HFF-Myc (cell line): Measurements from ENCODE around the gene ZNF670.

ENCODE experiments used
- DNase-seq: peaks from one replicate; pipeline ENCODE4 v3.0.0-alpha.2; 2011; ENCODE audit warnings: low read depth; ENCODE audit errors: extremely low read depth
- H3K4me3 ChIP-seq: replicated peaks from 2 replicates; pipeline ENCODE4 v1.5.1; 2011; ENCODE audit warnings: low read depth, mild to moderate bottlenecking, control low read depth, low read length
- CTCF ChIP-seq: IDR thresholded peaks from 2 replicates; pipeline ENCODE4 v1.5.1; 2012; ENCODE audit warnings: mild to moderate bottlenecking, low read depth, low read length, control low read depth; ENCODE audit errors: missing control alignments

Gene ZNF670

DNA sequence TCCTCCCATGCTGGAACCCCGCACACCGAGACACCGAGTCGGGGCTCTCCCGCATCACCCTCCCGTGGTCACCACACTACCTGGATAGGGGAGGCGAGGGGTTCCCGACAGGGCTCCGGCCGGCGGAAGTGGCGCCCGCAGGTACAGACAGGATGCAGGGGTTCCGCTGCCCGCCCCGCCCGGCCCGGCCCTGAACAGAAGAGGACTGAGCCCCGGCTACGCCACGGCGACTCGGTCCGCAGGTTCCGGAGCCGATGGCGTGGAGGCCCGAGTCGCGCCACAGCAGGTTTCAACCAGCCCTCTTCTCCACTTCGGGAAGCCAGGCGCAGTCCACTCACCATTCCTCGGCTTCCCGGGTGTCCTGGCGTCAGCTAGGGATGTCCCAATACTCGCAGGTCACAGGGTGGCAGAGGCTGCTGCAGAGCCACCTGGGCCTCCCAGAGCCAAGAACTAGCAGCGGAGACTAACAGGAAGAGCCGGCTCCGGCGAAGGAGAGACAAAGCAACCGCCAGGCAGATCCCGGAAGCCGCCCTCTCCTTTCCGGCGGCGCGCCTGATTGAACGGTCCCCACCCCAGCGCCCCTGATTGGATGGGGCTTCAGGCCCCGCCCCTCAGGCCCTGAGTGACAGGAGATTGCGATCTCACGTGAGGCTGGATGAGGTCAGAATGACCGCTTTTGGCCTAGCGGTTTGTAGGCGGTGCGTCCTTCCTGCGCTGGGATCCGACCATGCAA is 25.4 kb upstream of the ZNF670 start, which contains the start of gene ZNF669:
ZNF669 (minus strand) TSS at position 498 of the 733 bp plus-strand sequence; CDS start at position 341, 157 bp downstream.
- DNase-seq: peak; percentile 86
- no peak for TF ChIP-seq CTCF
- H3K4me3 ChIP-seq: peak within 1 kb of the TSS; percentile 90

DNA sequence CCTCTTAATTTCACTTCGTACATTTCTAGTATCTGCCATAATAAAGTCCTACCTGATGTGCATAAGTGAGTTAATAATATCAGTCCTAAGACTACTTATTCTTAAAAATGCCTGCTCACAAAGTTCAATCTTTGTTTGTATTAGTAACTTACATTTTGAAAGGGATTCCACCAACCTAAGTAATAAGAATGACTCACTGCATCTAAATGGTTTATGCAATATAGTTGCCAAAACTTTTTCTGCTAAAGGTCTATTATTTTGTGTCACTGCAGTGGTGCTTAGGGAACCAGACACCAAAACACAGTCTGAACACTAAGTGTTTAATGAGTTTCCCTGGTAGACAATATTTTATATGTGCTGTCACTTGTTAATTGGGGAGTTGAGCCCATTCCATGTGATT is 23.8 kb upstream of the ZNF670 start:
- no peak overlapping the region for H3K4me3 ChIP-seq
- no peak for TF ChIP-seq CTCF
- DNase-seq: no peak

DNA sequence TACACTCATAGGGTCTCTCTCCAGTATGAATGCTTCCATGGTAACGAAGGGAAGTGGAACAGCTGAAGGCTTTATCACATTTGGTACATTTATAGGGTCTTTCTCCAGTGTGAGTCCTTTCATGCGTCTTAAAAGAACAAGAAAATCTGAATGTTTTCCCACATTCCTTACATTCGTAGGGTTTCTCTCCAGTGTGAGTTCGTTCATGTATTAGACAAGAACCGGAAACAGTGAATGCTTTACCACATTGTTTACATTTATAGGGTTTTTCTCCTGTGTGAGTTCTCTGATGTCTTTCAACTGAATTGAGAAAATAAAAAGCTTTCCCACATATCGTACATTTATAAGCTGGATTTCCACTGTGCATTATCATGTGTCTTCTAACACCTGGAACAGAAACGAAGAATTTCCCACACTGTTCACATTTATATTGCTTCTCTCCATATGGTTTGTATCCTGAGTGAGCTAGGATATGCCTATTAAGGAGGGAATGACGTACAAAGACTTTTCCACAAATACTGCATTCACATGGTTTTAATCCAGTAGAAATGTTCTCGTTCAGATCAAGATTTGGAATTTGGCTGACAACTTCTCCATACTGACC is 22.2 kb upstream of the ZNF670 start:
- no peak for TF ChIP-seq CTCF
- H3K4me3 ChIP-seq: no peak overlapping the region
- DNase-seq: no peak

DNA sequence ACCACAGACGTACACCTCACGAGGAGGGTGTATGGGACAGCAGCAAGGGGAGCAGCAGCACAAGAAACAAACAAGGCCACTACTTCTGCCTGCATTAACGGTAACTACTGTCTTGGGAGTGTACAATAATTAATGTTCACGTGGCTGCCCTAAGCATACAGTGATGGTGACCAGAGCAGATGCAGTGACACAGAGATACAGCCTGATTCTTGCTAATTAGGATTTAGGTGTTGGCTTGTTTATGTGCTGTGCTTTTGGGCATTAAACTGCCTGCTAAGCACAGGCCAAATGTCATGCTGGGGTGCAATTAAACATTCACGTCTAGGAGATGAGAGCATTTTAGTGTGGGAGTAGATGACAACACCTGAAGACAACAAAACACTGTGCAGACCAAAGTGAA is 18.3 kb upstream of the ZNF670 start:
- no peak for TF ChIP-seq CTCF
- no peak for DNase-seq
- no peak overlapping the region for H3K4me3 ChIP-seq

GRCh38 chr1:247096544-247096943 is 17.9 kb upstream of the ZNF670 start:
- no peak for TF ChIP-seq CTCF
- H3K4me3 ChIP-seq: no peak overlapping the region
- DNase-seq: no peak

GRCh38 chr1:247096112-247096511 is 17.5 kb upstream of the ZNF670 start:
- H3K4me3 ChIP-seq: no peak overlapping the region
- no peak for DNase-seq
- TF ChIP-seq CTCF: no peak

GRCh38 chr1:247090455-247090854 is 11.8 kb upstream of the ZNF670 start:
- no peak for TF ChIP-seq CTCF
- H3K4me3 ChIP-seq: no peak overlapping the region
- no peak for DNase-seq
